ENCODE results near the gene EMILIN3. TPM values are rescaled to one million over a fixed set of nuclear protein-coding genes. Genes with fewer than 3 reads are reported as not detected.

The EMILIN3 gene
- total and polyA plus RNA-seq, 12 donors, result 0.42 to 4.1 (median 1.7) TPM

DNA sequence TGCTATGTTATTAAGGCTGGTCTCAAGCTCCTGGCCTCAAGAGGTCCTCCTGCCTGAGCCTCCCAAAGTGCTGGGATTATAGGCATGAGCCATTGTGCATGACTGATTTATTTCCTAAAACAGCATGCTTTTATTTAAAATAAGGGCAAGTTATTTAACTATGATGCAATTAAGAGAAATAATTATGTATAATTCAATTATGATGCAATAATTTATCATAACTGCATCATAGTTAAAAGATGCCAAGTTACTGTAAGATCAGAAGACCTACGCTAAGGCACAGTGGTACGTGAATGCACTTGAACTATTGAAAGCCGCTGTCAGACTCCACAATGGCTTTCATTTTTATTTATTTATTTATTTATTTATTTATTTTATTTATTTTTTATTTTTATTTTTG, 24.3 kb upstream of the EMILIN3 start:
- H3K4me3 ChIP-seq, result no peak overlapping the region
- TF ChIP-seq POLR2A (IDR thresholded peaks at IDR 0.05), result no peak
- TF ChIP-seq CTCF (IDR thresholded peaks at IDR 0.05), result no peak
- no peaks in the 10 kb centered on the region for H3K36me3 ChIP-seq (replicated peaks in 1 of 2)
- no peaks in the 10 kb centered on the region for H3K27me3 ChIP-seq
- WGBS, 4 donors, result 93 to 99% (median 96%) methylated on average over 3 of the region's 3 CpGs
- H3K27ac ChIP-seq, result no peak overlapping the region
- H3K9me3 ChIP-seq (replicated peaks in 1 of 3), result no peaks in the 10 kb centered on the region
- intact Hi-C loops (cut with DNase I), result no loop called here
- no peaks in the 10 kb centered on the region for H3K4me1 ChIP-seq (replicated peaks in 1 of 2)
- no peak for DNase-seq

- no peaks in the 10 kb centered on the region for H3K27me3 ChIP-seq
- DNase-seq, result no peak
- WGBS, 4 donors, result 57 to 75% (median 61%) methylated on average over 9 of the region's 9 CpGs
- H3K27ac ChIP-seq, result no peak overlapping the region
- H3K9me3 ChIP-seq (replicated peaks in 1 of 3), result no peaks in the 10 kb centered on the region
- H3K4me1 ChIP-seq (replicated peaks in 1 of 2), result peaks cover 0 to 5% of the 10 kb centered on the region in 2 donors
- intact Hi-C loops (cut with DNase I), result no loop called here
- no peak overlapping the region for H3K4me3 ChIP-seq
- no peaks in the 10 kb centered on the region for H3K36me3 ChIP-seq (replicated peaks in 1 of 2)
- no peak for TF ChIP-seq POLR2A (IDR thresholded peaks at IDR 0.05)
- no peak for TF ChIP-seq CTCF (IDR thresholded peaks at IDR 0.05)
Observed at GRCh38 chr20:41387444-41387851, 20.8 kb upstream of the EMILIN3 start.

DNA sequence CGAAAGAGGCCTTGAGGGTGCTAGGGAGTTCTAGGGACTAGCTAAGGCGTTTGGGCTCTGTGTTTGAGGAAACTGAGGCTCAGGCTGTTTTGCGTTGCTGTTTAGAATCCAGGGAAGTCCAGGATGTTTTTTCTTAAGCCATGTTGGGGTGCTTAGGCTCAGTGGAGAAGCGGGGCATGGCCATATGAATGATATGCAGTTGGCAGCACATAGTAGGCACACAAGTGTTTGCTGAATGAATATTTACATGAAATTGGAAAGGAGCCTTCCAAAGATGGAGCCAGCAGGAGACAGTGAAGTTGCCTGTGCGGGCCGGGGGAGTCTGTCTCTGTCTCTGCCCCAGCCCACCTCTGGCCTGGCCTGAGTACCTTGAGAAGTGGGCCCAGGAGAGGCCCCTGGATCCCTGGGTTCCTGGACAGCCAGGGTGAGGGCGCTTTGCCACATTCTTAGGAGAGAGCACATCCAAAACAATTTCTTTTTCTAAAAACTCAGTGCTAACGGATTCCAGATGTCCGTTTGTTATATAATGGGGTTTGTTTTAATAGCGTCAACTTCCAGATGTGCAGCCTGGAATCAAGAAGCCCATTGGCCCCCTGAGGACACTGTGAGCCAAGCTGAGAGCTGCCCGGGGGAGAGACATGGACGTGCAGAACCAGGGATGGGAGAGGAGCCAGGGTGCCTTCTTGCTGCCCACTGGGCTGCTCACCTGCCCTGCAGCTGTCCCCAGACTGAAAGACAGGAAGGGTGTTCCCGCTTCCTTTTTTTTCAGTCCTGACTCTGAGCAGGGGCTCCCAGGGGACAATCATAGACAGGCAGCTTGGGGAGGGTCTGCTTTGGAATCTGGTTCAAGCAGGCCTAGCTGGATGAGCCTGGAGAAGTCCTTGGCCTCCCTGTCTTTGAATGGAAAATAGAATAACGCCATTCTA, 20.1 kb upstream of the EMILIN3 start:
- no peaks in the 10 kb centered on the region for H3K36me3 ChIP-seq (replicated peaks in 1 of 2)
- 63 to 76% (median 71%) methylated on average over 11 to 14 of the region's 14 CpGs for WGBS, 4 donors
- H3K4me3 ChIP-seq, result no peak overlapping the region
- TF ChIP-seq POLR2A (IDR thresholded peaks at IDR 0.05), result no peak
- TF ChIP-seq CTCF (IDR thresholded peaks at IDR 0.05), result no peak
- no peak for DNase-seq
- H3K27me3 ChIP-seq, result no peaks in the 10 kb centered on the region
- peaks cover 0 to 11% of the 10 kb centered on the region in 2 donors for H3K4me1 ChIP-seq (replicated peaks in 1 of 2)
- no peaks in the 10 kb centered on the region for H3K9me3 ChIP-seq (replicated peaks in 1 of 3)
- intact Hi-C loops (cut with DNase I), result no loop called here
- H3K27ac ChIP-seq, result no peak overlapping the region

- no peak overlapping the region for H3K27ac ChIP-seq
- H3K36me3 ChIP-seq (replicated peaks in 1 of 2), result no peaks in the 10 kb centered on the region
- DNase-seq, result no peak
- intact Hi-C loops (cut with DNase I), result no loop called here
- H3K4me3 ChIP-seq, result no peak overlapping the region
- TF ChIP-seq CTCF (IDR thresholded peaks at IDR 0.05) (no peak), POLR2A (IDR thresholded peaks at IDR 0.05) (no peak)
- H3K9me3 ChIP-seq (replicated peaks in 1 of 3), result no peaks in the 10 kb centered on the region
- 51 to 61% (median 53%) methylated on average over 7 of the region's 7 CpGs for WGBS, 4 donors
- no peaks in the 10 kb centered on the region for H3K27me3 ChIP-seq
- peaks cover 0 to 11% of the 10 kb centered on the region in 2 donors for H3K4me1 ChIP-seq (replicated peaks in 1 of 2)
Observed at GRCh38 chr20:41382791-41383305, 16.2 kb upstream of the EMILIN3 start.
